Stomach (tissue), 4 donors: ENCODE data around the gene MYBBP1A.

Experiments
- POLR2A ChIP-seq, 4 donors: fragments of 450-650 bp; IDR thresholded peaks; one replicate each; pipeline ENCODE4 v1.6.1; 2016; ENCODE audit warnings: antibody characterized with exemption in 4 of 4, control low read depth in 2 of 4, mild to moderate bottlenecking in 1 of 4, moderate library complexity in 1 of 4
- POLR2AphosphoS5 ChIP-seq, 3 donors: sonication (generic); formaldehyde crosslinking; IDR thresholded peaks; one replicate each; pipeline ENCODE4 v1.6.1; 2016; ENCODE audit warnings: antibody characterized with exemption in 3 of 3
- TF ChIP-seq, protein P1 (sequence below), 7 experiments: fragments of 450-650 bp in 4 of 7; fragments of 200-600 bp in 3 of 7; sonication (generic) in 3 of 7; IDR thresholded peaks; one replicate each; pipeline ENCODE4 v1.5.1; 2016 to 2019; ENCODE audit warnings: antibody characterized with exemption in 7 of 7, control low read depth in 2 of 7, mild to moderate bottlenecking in 1 of 7

DNA sequence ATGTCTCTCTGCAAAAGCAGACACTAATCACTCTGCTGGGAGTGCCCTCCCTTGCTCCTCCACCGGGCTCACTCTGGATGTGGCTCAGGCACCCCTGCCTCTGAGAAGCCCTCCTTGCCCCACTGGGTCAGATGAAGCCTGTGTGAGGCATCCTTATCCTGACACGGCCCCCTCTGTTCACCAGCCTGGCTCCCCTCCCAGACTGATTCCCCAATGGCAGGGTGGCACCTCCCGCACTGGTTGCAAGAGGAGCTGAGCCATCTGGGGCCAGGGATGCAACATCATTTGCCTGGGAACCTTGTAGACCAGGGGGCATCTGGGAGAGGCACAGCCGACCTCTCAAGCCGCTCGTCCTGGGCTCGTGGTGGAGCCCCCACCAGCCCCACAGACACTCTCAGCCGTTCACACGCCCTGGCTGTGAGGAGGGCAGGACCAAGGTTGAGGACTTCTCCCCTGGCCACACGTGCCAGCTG is 35.8 kb upstream of the MYBBP1A start:
- TF ChIP-seq POLR2A (IDR thresholded peaks at IDR 0.05) (no peak), POLR2AphosphoS5 (IDR thresholded peaks at IDR 0.05) (no peak)
- TF ChIP-seq, protein P1, sequence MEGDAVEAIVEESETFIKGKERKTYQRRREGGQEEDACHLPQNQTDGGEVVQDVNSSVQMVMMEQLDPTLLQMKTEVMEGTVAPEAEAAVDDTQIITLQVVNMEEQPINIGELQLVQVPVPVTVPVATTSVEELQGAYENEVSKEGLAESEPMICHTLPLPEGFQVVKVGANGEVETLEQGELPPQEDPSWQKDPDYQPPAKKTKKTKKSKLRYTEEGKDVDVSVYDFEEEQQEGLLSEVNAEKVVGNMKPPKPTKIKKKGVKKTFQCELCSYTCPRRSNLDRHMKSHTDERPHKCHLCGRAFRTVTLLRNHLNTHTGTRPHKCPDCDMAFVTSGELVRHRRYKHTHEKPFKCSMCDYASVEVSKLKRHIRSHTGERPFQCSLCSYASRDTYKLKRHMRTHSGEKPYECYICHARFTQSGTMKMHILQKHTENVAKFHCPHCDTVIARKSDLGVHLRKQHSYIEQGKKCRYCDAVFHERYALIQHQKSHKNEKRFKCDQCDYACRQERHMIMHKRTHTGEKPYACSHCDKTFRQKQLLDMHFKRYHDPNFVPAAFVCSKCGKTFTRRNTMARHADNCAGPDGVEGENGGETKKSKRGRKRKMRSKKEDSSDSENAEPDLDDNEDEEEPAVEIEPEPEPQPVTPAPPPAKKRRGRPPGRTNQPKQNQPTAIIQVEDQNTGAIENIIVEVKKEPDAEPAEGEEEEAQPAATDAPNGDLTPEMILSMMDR (IDR thresholded peaks at IDR 0.05), result no peak
